HCT116 (cell line): ENCODE results near the gene MEIOSIN. TPM values are rescaled to one million over a fixed set of nuclear protein-coding genes. Genes with fewer than 3 reads are reported as not detected.

Experiments
- ATAC-seq: fragments of 200-7000 bp; cut with Tn5 transposase; 2 replicates; pipeline ENCODE4 v1.9.1; 2020; ENCODE audit warnings: mild to moderate bottlenecking, moderate library complexity
- BruUV-seq: library from RNA; stranded (reverse); fragments of 400-500 nt; replicated peaks from 2 replicates; lab custom pipeline; 2021; lab: Mats Ljungman, UMichigan
- CTCF ChIA-PET: fragments of 300-600 bp; sonication (Branson Sonifier 250); formaldehyde crosslinking; loops from one replicate; lab custom pipeline; 2021; ENCODE audit warnings: antibody characterized with exemption; lab: Charles Lee
- POLR2A ChIA-PET: fragments of 300-600, 350-600 bp; sonication (Branson Sonifier 250); formaldehyde crosslinking; loops from one replicate; lab custom pipeline; 2021; ENCODE audit warnings: antibody characterized with exemption; lab: Charles Lee
- RAD21 ChIA-PET, 2 experiments: fragments of 300-600 bp; sonication (Branson Sonifier 250); formaldehyde crosslinking; loops; one replicate each; lab custom pipeline; 2023; ENCODE audit warnings: low total read pairs in 2 of 2; ENCODE audit not compliant: uncharacterized antibody in 2 of 2, unreplicated experiment in 2 of 2, low non-redundant PET in 1 of 2; lab: Charles Lee
- DNase-seq: peaks from one replicate; pipeline ENCODE4 v3.0.0-alpha.2; 2010; ENCODE audit warnings: low read depth, low spot score
- H2AFZ ChIP-seq: fragments of 200-600 bp; shearing (Covaris generic), sonication (generic); 2 replicates; pipeline ENCODE4 v1.6.1; 2017; ENCODE audit warnings: low read depth, mixed run types, mixed read lengths, antibody characterized with exemption, low read length; ENCODE audit not compliant: poor library complexity, severe bottlenecking
- H3K27ac ChIP-seq: 2 replicates; pipeline ENCODE4 v1.5.1; 2012; ENCODE audit warnings: low read depth, low read length
- H3K27me3 ChIP-seq: fragments of 200-600 bp; sonication (generic); 2 replicates; pipeline ENCODE4 v1.6.1; 2016; ENCODE audit warnings: mixed run types, low read length, mixed read lengths; ENCODE audit not compliant: insufficient read depth
- H3K36me3 ChIP-seq, 2 experiments: fragments of 200-500 bp in 1 of 2; fragments of 200-600 bp in 1 of 2; sonication (Bioruptor generic) in 1 of 2; sonication (generic) in 1 of 2; 2 replicates each; pipeline versions ENCODE4 v1.5.1 to v1.6.1; 2014 to 2016; ENCODE audit warnings: low read length in 2 of 2, inconsistent platforms in 1 of 2, mixed read lengths in 1 of 2, mixed run types in 1 of 2; ENCODE audit not compliant: insufficient read depth in 2 of 2, control insufficient read depth in 1 of 2
- H3K4me1 ChIP-seq, 2 experiments: fragments of 200-600 bp in 1 of 2; sonication (generic) in 1 of 2; 2 replicates each; pipeline versions ENCODE4 v1.5.1 to v1.6.1; 2012 to 2017; ENCODE audit warnings: low read length in 2 of 2, inconsistent platforms in 1 of 2, mild to moderate bottlenecking in 1 of 2, mixed read lengths in 1 of 2, mixed run types in 1 of 2, moderate library complexity in 1 of 2; ENCODE audit not compliant: insufficient read depth in 2 of 2, control insufficient read depth in 1 of 2
- H3K4me2 ChIP-seq: fragments of 200-600 bp; sonication (generic); 2 replicates; pipeline ENCODE4 v1.6.1; 2017; ENCODE audit warnings: mixed run types, low read length, mixed read lengths
- H3K4me3 ChIP-seq, 2 experiments: fragments of 200-600 bp in 1 of 2; sonication (generic) in 1 of 2; replicated peaks in 1 of 2; 2 replicates each; pipeline ENCODE4 v1.5.1; 2011 to 2016; ENCODE audit warnings: low read length in 2 of 2, control low read depth in 1 of 2, low read depth in 1 of 2, mild to moderate bottlenecking in 1 of 2, mixed read lengths in 1 of 2, mixed run types in 1 of 2
- H3K79me2 ChIP-seq: fragments of 200-600 bp; sonication (generic); 2 replicates; pipeline ENCODE4 v1.6.1; 2017; ENCODE audit warnings: mild to moderate bottlenecking, mixed run types, low read length, moderate library complexity, mixed read lengths; ENCODE audit not compliant: insufficient read depth
- H3K9ac ChIP-seq: fragments of 200-600 bp; sonication (generic); 2 replicates; pipeline ENCODE4 v1.6.1; 2016; ENCODE audit warnings: low read length, mixed read lengths
- H3K9me2 ChIP-seq: fragments of 200-600 bp; sonication (generic), shearing (Covaris generic); 2 replicates; pipeline ENCODE4 v1.6.1; 2017; ENCODE audit warnings: mixed run types, mild to moderate bottlenecking, moderate library complexity; ENCODE audit not compliant: insufficient read depth
- H3K9me3 ChIP-seq, 2 experiments: fragments of 200-500 bp in 1 of 2; fragments of 200-600 bp in 1 of 2; sonication (Bioruptor generic) in 1 of 2; sonication (generic) in 1 of 2; 2 replicates each; pipeline ENCODE4 v1.6.1; 2014 to 2017; ENCODE audit warnings: low read length in 2 of 2, mixed read lengths in 2 of 2, inconsistent platforms in 1 of 2, low read depth in 1 of 2, mild to moderate bottlenecking in 1 of 2, mixed run types in 1 of 2, moderate library complexity in 1 of 2; ENCODE audit not compliant: control insufficient read depth in 1 of 2, insufficient read depth in 1 of 2
- H4K20me1 ChIP-seq: fragments of 200-600 bp; sonication (generic), shearing (Covaris generic); 2 replicates; pipeline ENCODE4 v1.6.1; 2017; ENCODE audit warnings: mixed run types, mild to moderate bottlenecking, moderate library complexity; ENCODE audit not compliant: insufficient read depth
- CTCF ChIP-seq, 3 experiments: fragments of 200-600 bp in 1 of 3; sonication (generic) in 1 of 3; IDR thresholded peaks in 2 of 3; conservative IDR thresholded peaks in 1 of 3; 2 replicates each; pipeline ENCODE4 v1.5.1; 2012 to 2017; ENCODE audit warnings: low read depth in 2 of 3, low read length in 2 of 3, antibody characterized with exemption in 1 of 3, borderline replicate concordance in 1 of 3, control low read depth in 1 of 3, mild to moderate bottlenecking in 1 of 3, mixed read lengths in 1 of 3, mixed run types in 1 of 3, moderate library complexity in 1 of 3; ENCODE audit not compliant: insufficient read depth in 1 of 3
- EGR1 ChIP-seq: IDR thresholded peaks from 2 replicates; pipeline ENCODE4 v1.6.1; 2012; ENCODE audit warnings: low read depth
- FOSL1 ChIP-seq: IDR thresholded peaks from 2 replicates; pipeline ENCODE4 v1.6.1; 2012; ENCODE audit warnings: low read depth
- MAX ChIP-seq: IDR thresholded peaks from 2 replicates; pipeline ENCODE4 v1.6.1; 2012
- POLR2A ChIP-seq: IDR thresholded peaks from 2 replicates; pipeline ENCODE4 v1.7.0; 2011; ENCODE audit warnings: borderline replicate concordance; ENCODE audit not compliant: insufficient read depth, insufficient read length; ENCODE audit errors: extremely low read depth
- POLR2AphosphoS5 ChIP-seq: IDR thresholded peaks from 2 replicates; pipeline ENCODE4 v1.6.1; 2011; ENCODE audit warnings: mild to moderate bottlenecking, low read depth, low read length, moderate library complexity
- SIN3A ChIP-seq: IDR thresholded peaks from 2 replicates; pipeline ENCODE4 v1.6.1; 2012; ENCODE audit warnings: low read depth
- SP1 ChIP-seq: IDR thresholded peaks from 2 replicates; pipeline ENCODE4 v1.6.1; 2012; ENCODE audit warnings: low read depth
- TCF7L2 ChIP-seq: IDR thresholded peaks from 2 replicates; pipeline ENCODE4 v1.7.0; 2011; ENCODE audit warnings: borderline replicate concordance, inconsistent platforms; ENCODE audit not compliant: insufficient read depth, insufficient read length; ENCODE audit errors: extremely low read depth
- YY1 ChIP-seq: IDR thresholded peaks from 2 replicates; pipeline ENCODE4 v1.6.1; 2011; ENCODE audit warnings: low read length, low read depth, moderate library complexity, mild to moderate bottlenecking; ENCODE audit not compliant: insufficient replicate concordance; ENCODE audit errors: extremely low read depth
- ZFX ChIP-seq: fragments of 450-650 bp; IDR thresholded peaks from 2 replicates; pipeline ENCODE4 v1.6.1; 2017
- ZNF274 ChIP-seq: fragments of 200-500 bp; sonication (Bioruptor generic); IDR thresholded peaks from 2 replicates; pipeline ENCODE4 v1.6.1; 2014; ENCODE audit warnings: mild to moderate bottlenecking, low read depth, low read length, inconsistent platforms
- intact Hi-C: fragments of 100-400 bp; cut with micrococcal nuclease; formaldehyde crosslinking; loops from 2 replicates; pipeline ENCODE4 v1.10.0; 2022
- total RNA-seq: library from RNA; stranded (reverse); gene quantifications from one replicate; pipeline ENCODE4 v1.2.1, GENCODE V29; 2021; ENCODE audit not compliant: unreplicated experiment
- TF ChIP-seq, protein P1 (sequence below): IDR thresholded peaks from 2 replicates; pipeline ENCODE4 v1.6.1; 2012; ENCODE audit warnings: low read depth

The MEIOSIN gene
- total RNA-seq, 1 experiment from 2014 or later = 2.1 TPM

GRCh38 chr19:45687599-45687998 is 45.6 kb upstream of the MEIOSIN start:
- H3K9ac ChIP-seq = no peak overlapping the region
- TF ChIP-seq TCF7L2 (no peak), CTCF (IDR thresholded peaks at IDR 0.05 in 2 of 3, conservative IDR thresholded peaks at IDR 0.05 in 1 of 3; ENCODE audit: borderline replicate concordance in 1 of 3, insufficient read depth in 1 of 3, low read depth in 2 of 3, low read length in 2 of 3) (0 out of 6 replicates have a peak, but pooled peaks of 2 of the 3 experiments have one; percentile 16 to 29)
- no peaks in the 10 kb centered on the region for H3K27me3 ChIP-seq
- ChIA-PET POLR2A (no interaction called here), CTCF (no interaction called here), RAD21 (no interaction called here)
- H3K4me1 ChIP-seq = peaks cover 3 to 11% of the 10 kb centered on the region in 2 experiments; a peak in 3 of 4 replicates
- no TSS peak for BruUV-seq
- no peak overlapping the region for H2AFZ ChIP-seq
- H3K79me2 ChIP-seq = peaks cover 42% of the 10 kb centered on the region
- no peak overlapping the region for H3K4me2 ChIP-seq
- no peaks in the 10 kb centered on the region for H3K9me2 ChIP-seq
- no peaks in the 10 kb centered on the region for H3K9me3 ChIP-seq
- intact Hi-C loops = no loop called here
- peaks cover 23 to 44% of the 10 kb centered on the region in 2 experiments for H3K36me3 ChIP-seq
- ATAC-seq (no peak), DNase-seq (no peak)
- H3K4me3 ChIP-seq = no peak overlapping the region
- no peaks in the 10 kb centered on the region; the same call in 1 of the 2 replicates for H4K20me1 ChIP-seq
- H3K27ac ChIP-seq = no peak overlapping the region

GRCh38 chr19:45691516-45692186 is 41.6 kb upstream of the MEIOSIN start, which contains the start of gene SNRPD2:
Gene SNRPD2 (minus strand): TSS chr19:45691953. CDS start chr19:45691888, 65 bp downstream.
- H3K9me3 ChIP-seq = no peaks in the 10 kb centered on the region
- H3K27ac ChIP-seq = peak within 1 kb of the TSS; percentile 79
- H3K36me3 ChIP-seq = peaks cover 14 to 36% of the 10 kb centered on the region in 2 experiments
- no peaks in the 10 kb centered on the region for H3K27me3 ChIP-seq
- ChIA-PET POLR2A (interaction anchor here (0.7 to 4.3 kb wide), 14 partner anchors 9 to 1549 kb away, joined by 3 to 24 read pairs (median 6); partner anchors contain the start of genes FOSB and SIX5), CTCF (interaction anchor here (0.6 to 2.9 kb wide), 13 partner anchors 10 to 1558 kb away, joined by 3 to 28 read pairs (median 8); partner anchors contain the start of gene SIX5), RAD21 (interaction anchor here (0.8 to 1.8 kb wide), 3 partner anchors 26 to 78 kb away, joined by 3 to 4 read pairs (median 4); partner anchors contain the start of gene SIX5 (in 1 of the 2))
- DNase-seq = peak; percentile 86
- peaks cover 3 to 12% of the 10 kb centered on the region in 2 experiments; a peak in 3 of 4 replicates for H3K4me1 ChIP-seq
- H4K20me1 ChIP-seq = no peaks in the 10 kb centered on the region; the same call in 1 of the 2 replicates
- no peaks in the 10 kb centered on the region for H3K9me2 ChIP-seq
- H3K9ac ChIP-seq = peak within 1 kb of the TSS; percentile 97
- peak within 1 kb of the TSS; percentile 95 for H3K4me2 ChIP-seq
- intact Hi-C loops = loop anchor here (2.0 kb wide), 1 partner anchor 79 kb away; no protein-coding TSS in a partner anchor
- peak; percentile 65 for ATAC-seq
- peaks cover 48% of the 10 kb centered on the region for H3K79me2 ChIP-seq
- TSS peak; percentile 91 for BruUV-seq
- H3K4me3 ChIP-seq = peak within 1 kb of the TSS; percentile 86 to 98
- peak within 1 kb of the TSS; percentile 86 for H2AFZ ChIP-seq
- TF ChIP-seq SIN3A = peak; percentile 92
- no peak for TF ChIP-seq SP1
- TF ChIP-seq YY1 = peak; percentile 36
- TF ChIP-seq POLR2AphosphoS5 = peak; percentile 96
- peak; percentile 87 for TF ChIP-seq MAX
- no peak for TF ChIP-seq ZNF274
- TF ChIP-seq, protein P1, sequence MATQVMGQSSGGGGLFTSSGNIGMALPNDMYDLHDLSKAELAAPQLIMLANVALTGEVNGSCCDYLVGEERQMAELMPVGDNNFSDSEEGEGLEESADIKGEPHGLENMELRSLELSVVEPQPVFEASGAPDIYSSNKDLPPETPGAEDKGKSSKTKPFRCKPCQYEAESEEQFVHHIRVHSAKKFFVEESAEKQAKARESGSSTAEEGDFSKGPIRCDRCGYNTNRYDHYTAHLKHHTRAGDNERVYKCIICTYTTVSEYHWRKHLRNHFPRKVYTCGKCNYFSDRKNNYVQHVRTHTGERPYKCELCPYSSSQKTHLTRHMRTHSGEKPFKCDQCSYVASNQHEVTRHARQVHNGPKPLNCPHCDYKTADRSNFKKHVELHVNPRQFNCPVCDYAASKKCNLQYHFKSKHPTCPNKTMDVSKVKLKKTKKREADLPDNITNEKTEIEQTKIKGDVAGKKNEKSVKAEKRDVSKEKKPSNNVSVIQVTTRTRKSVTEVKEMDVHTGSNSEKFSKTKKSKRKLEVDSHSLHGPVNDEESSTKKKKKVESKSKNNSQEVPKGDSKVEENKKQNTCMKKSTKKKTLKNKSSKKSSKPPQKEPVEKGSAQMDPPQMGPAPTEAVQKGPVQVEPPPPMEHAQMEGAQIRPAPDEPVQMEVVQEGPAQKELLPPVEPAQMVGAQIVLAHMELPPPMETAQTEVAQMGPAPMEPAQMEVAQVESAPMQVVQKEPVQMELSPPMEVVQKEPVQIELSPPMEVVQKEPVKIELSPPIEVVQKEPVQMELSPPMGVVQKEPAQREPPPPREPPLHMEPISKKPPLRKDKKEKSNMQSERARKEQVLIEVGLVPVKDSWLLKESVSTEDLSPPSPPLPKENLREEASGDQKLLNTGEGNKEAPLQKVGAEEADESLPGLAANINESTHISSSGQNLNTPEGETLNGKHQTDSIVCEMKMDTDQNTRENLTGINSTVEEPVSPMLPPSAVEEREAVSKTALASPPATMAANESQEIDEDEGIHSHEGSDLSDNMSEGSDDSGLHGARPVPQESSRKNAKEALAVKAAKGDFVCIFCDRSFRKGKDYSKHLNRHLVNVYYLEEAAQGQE = no peak
- TF ChIP-seq FOSL1 = no peak
- TF ChIP-seq EGR1 = no peak
- peak; percentile 61; the same call in 1 of the 2 replicates for TF ChIP-seq ZFX
- peak; percentile 93 for TF ChIP-seq POLR2A
